Liver (tissue), 9 donors: Measurements from ENCODE around the gene EBPL. TPM values are rescaled to one million over a fixed set of nuclear protein-coding genes. Genes with fewer than 3 reads are reported as not detected.

Experiments used
- DNase-seq: peaks from one replicate; pipeline ENCODE4 v3.0.0-alpha.2; 2017; ENCODE audit warnings: low spot score
- H3K27ac ChIP-seq, 2 donors: one replicate each; pipeline ENCODE4 v1.7.0; 2013; ENCODE audit warnings: inconsistent platforms in 2 of 2, low read length in 2 of 2, control low read depth in 1 of 2, low read depth in 1 of 2, mild to moderate bottlenecking in 1 of 2
- H3K27me3 ChIP-seq, 4 donors: one replicate each; pipeline versions ENCODE4 v1.6.1 to v1.7.0; 2013; ENCODE audit warnings: low read length in 3 of 4, inconsistent platforms in 1 of 4, mild to moderate bottlenecking in 1 of 4, moderate library complexity in 1 of 4; ENCODE audit not compliant: control insufficient read depth in 4 of 4, insufficient read depth in 4 of 4
- H3K36me3 ChIP-seq, 4 donors: one replicate each; pipeline versions ENCODE4 v1.6.1 to v1.7.0; 2013; ENCODE audit warnings: low read length in 3 of 4, mild to moderate bottlenecking in 3 of 4, low read depth in 1 of 4, moderate library complexity in 1 of 4; ENCODE audit not compliant: control insufficient read depth in 4 of 4, insufficient read depth in 3 of 4
- H3K4me1 ChIP-seq, 4 donors: one replicate each; pipeline versions ENCODE4 v1.6.1 to v1.7.0; 2013; ENCODE audit warnings: low read length in 3 of 4, mild to moderate bottlenecking in 3 of 4, moderate library complexity in 1 of 4; ENCODE audit not compliant: control insufficient read depth in 4 of 4, insufficient read depth in 4 of 4
- H3K4me3 ChIP-seq, 3 donors: one replicate each; pipeline versions ENCODE4 v1.6.1 to v1.7.0; 2013; ENCODE audit warnings: low read length in 3 of 3, control low read depth in 1 of 3, low read depth in 1 of 3, mild to moderate bottlenecking in 1 of 3
- H3K9ac ChIP-seq, 2 donors: one replicate each; pipeline ENCODE4 v1.7.0; 2013; ENCODE audit warnings: low read length in 2 of 2, mild to moderate bottlenecking in 2 of 2, moderate library complexity in 2 of 2, control low read depth in 1 of 2, low read depth in 1 of 2
- H3K9me3 ChIP-seq, 4 donors: one replicate each; pipeline versions ENCODE4 v1.6.1 to v1.7.0; 2013; ENCODE audit warnings: low read length in 3 of 4; ENCODE audit not compliant: control insufficient read depth in 4 of 4
- EGR1 ChIP-seq, 2 donors: IDR thresholded peaks; 2 replicates each; pipeline ENCODE4 v1.6.1; 2016 to 2018; ENCODE audit warnings: antibody characterized with exemption in 2 of 2, low read depth in 2 of 2
- FOXA1 ChIP-seq: IDR thresholded peaks from 2 replicates; pipeline ENCODE4 v1.6.1; 2016; ENCODE audit warnings: antibody characterized with exemption
- FOXA2 ChIP-seq: IDR thresholded peaks from 2 replicates; pipeline ENCODE4 v1.6.1; 2016; ENCODE audit warnings: antibody characterized with exemption
- GABPA ChIP-seq, 2 donors: IDR thresholded peaks in 1 of 2; conservative IDR thresholded peaks in 1 of 2; 2 replicates each; pipeline ENCODE4 v1.6.1; 2016; ENCODE audit warnings: antibody characterized with exemption in 2 of 2, mild to moderate bottlenecking in 1 of 2, moderate library complexity in 1 of 2
- HNF4A ChIP-seq, 2 donors: conservative IDR thresholded peaks; 2 replicates each; pipeline ENCODE4 v1.6.1; 2016; ENCODE audit warnings: antibody characterized with exemption in 2 of 2, mild to moderate bottlenecking in 2 of 2
- HNF4G ChIP-seq: IDR thresholded peaks from 2 replicates; pipeline ENCODE4 v1.6.1; 2016; ENCODE audit warnings: antibody characterized with exemption
- JUND ChIP-seq, 2 donors: IDR thresholded peaks; 2 replicates each; pipeline ENCODE4 v1.6.1; 2016; ENCODE audit warnings: antibody characterized with exemption in 2 of 2
- NR2F2 ChIP-seq: IDR thresholded peaks from 2 replicates; pipeline ENCODE4 v1.6.1; 2016; ENCODE audit warnings: antibody characterized with exemption
- RAD21 ChIP-seq, 2 donors: IDR thresholded peaks; 2 replicates each; pipeline ENCODE4 v1.6.1; 2016; ENCODE audit warnings: antibody characterized with exemption in 2 of 2, mild to moderate bottlenecking in 2 of 2
- RXRA ChIP-seq, 2 donors: IDR thresholded peaks; 2 replicates each; pipeline ENCODE4 v1.6.1; 2017 to 2018; ENCODE audit warnings: antibody characterized with exemption in 2 of 2, mild to moderate bottlenecking in 1 of 2
- SP1 ChIP-seq: IDR thresholded peaks from 2 replicates; pipeline ENCODE4 v1.6.1; 2018; ENCODE audit warnings: antibody characterized with exemption, mild to moderate bottlenecking
- TAF1 ChIP-seq: conservative IDR thresholded peaks from 2 replicates; pipeline ENCODE4 v1.6.1; 2016; ENCODE audit warnings: antibody characterized with exemption, mild to moderate bottlenecking
- YY1 ChIP-seq: IDR thresholded peaks from 2 replicates; pipeline ENCODE4 v1.6.1; 2016; ENCODE audit warnings: antibody characterized with exemption, mild to moderate bottlenecking
- WGBS: extraction: QIAGEN DNeasy Blood & Tissue Kit; methylation state at CpG from one replicate; pipeline ENCODE4 v1.1.7; 2013; 5-methylcytosine and 5-hydroxymethylcytosine counted together
- polyA plus RNA-seq, 2 donors: library from polyadenylated mRNA; stranded (reverse) in 1 of 2; unstranded in 1 of 2; fragments of 200-250 nt in 1 of 2; fragments of >200 nt in 1 of 2; fragmentation: Nextera tagmentation in 1 of 2; extraction: Ambion mirVana in 1 of 2; gene quantifications; one replicate each; pipeline versions ENCODE4 v1.2.1 to v1.2.3, GENCODE V29; 2013 to 2015
- total RNA-seq, 2 donors: library from RNA; depleted of rRNA; stranded (reverse); fragments of >200 nt; gene quantifications; one replicate each; pipeline ENCODE4 v1.2.3, GENCODE V29; 2014
- TF ChIP-seq, protein P1 (sequence below): IDR thresholded peaks from 2 replicates; pipeline ENCODE4 v1.6.1; 2016; ENCODE audit warnings: antibody characterized with exemption
- TF ChIP-seq, protein P2 (sequence below): IDR thresholded peaks from 2 replicates; pipeline ENCODE4 v1.6.1; 2016; ENCODE audit warnings: antibody characterized with exemption, mild to moderate bottlenecking
- TF ChIP-seq, protein P3 (sequence below): IDR thresholded peaks from 2 replicates; pipeline ENCODE4 v1.6.1; 2016; ENCODE audit warnings: antibody characterized with exemption
- TF ChIP-seq, protein P4 (sequence below): IDR thresholded peaks from 2 replicates; pipeline ENCODE4 v1.6.1; 2016; ENCODE audit warnings: antibody characterized with exemption
- TF ChIP-seq, protein P5 (sequence below): fragments of 150-350 bp; IDR thresholded peaks from 2 replicates; pipeline ENCODE4 v1.5.1; 2017; ENCODE audit warnings: improper control_type of control experiment, low read depth, low read length; ENCODE audit not compliant: missing input control
- donor health status: healthy.
- donor health status: healthy.
- donor health status: healthy.
- donor health status: healthy.
- donor health status: healthy.

Gene EBPL
- total and polyA plus RNA-seq, 4 donors: 44.3 to 122 (median 50.7) TPM

DNA sequence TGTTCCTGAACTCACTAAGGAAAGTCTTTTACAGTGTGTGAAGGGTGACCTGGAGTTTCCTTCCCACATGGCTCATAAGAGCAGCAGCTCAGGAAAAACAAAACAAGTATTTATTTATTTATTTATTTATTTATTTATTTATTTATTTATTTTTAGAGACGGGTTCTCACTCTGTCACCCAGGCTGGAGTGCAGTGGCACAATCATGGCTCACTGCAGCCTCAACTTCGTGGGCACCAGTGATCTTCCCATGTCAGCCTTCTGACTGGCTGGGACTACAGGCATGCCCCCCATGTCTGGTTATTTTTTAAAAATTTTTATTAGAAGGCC lies 52.6 kb downstream of the EBPL start:
- Histone ChIP-seq H3K9me3 (no peaks in the 10 kb centered on the region), H3K4me1 (peaks cover 0 to 3% (median 0%) of the 10 kb centered on the region in 4 donors), H3K36me3 (no peaks in the 10 kb centered on the region), H3K9ac (no peak overlapping the region), H3K4me3 (no peak overlapping the region), H3K27me3 (no peaks in the 10 kb centered on the region), H3K27ac (no peak overlapping the region)
- TF ChIP-seq FOXA1: no peak
- TF ChIP-seq, protein P1, sequence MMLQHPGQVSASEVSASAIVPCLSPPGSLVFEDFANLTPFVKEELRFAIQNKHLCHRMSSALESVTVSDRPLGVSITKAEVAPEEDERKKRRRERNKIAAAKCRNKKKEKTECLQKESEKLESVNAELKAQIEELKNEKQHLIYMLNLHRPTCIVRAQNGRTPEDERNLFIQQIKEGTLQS: no peak
- no peak for TF ChIP-seq JUND (IDR thresholded peaks at IDR 0.05)
- no peak for TF ChIP-seq GABPA (IDR thresholded peaks at IDR 0.05 in 1 of 2, conservative IDR thresholded peaks at IDR 0.05 in 1 of 2)
- no peak for TF ChIP-seq SP1
- no peak for TF ChIP-seq RAD21 (IDR thresholded peaks at IDR 0.05)
- TF ChIP-seq, protein P2, sequence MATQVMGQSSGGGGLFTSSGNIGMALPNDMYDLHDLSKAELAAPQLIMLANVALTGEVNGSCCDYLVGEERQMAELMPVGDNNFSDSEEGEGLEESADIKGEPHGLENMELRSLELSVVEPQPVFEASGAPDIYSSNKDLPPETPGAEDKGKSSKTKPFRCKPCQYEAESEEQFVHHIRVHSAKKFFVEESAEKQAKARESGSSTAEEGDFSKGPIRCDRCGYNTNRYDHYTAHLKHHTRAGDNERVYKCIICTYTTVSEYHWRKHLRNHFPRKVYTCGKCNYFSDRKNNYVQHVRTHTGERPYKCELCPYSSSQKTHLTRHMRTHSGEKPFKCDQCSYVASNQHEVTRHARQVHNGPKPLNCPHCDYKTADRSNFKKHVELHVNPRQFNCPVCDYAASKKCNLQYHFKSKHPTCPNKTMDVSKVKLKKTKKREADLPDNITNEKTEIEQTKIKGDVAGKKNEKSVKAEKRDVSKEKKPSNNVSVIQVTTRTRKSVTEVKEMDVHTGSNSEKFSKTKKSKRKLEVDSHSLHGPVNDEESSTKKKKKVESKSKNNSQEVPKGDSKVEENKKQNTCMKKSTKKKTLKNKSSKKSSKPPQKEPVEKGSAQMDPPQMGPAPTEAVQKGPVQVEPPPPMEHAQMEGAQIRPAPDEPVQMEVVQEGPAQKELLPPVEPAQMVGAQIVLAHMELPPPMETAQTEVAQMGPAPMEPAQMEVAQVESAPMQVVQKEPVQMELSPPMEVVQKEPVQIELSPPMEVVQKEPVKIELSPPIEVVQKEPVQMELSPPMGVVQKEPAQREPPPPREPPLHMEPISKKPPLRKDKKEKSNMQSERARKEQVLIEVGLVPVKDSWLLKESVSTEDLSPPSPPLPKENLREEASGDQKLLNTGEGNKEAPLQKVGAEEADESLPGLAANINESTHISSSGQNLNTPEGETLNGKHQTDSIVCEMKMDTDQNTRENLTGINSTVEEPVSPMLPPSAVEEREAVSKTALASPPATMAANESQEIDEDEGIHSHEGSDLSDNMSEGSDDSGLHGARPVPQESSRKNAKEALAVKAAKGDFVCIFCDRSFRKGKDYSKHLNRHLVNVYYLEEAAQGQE: no peak
- TF ChIP-seq HNF4A (conservative IDR thresholded peaks at IDR 0.05): no peak
- TF ChIP-seq FOXA2: no peak
- TF ChIP-seq YY1: no peak
- TF ChIP-seq RXRA (IDR thresholded peaks at IDR 0.05): no peak
- TF ChIP-seq, protein P3, sequence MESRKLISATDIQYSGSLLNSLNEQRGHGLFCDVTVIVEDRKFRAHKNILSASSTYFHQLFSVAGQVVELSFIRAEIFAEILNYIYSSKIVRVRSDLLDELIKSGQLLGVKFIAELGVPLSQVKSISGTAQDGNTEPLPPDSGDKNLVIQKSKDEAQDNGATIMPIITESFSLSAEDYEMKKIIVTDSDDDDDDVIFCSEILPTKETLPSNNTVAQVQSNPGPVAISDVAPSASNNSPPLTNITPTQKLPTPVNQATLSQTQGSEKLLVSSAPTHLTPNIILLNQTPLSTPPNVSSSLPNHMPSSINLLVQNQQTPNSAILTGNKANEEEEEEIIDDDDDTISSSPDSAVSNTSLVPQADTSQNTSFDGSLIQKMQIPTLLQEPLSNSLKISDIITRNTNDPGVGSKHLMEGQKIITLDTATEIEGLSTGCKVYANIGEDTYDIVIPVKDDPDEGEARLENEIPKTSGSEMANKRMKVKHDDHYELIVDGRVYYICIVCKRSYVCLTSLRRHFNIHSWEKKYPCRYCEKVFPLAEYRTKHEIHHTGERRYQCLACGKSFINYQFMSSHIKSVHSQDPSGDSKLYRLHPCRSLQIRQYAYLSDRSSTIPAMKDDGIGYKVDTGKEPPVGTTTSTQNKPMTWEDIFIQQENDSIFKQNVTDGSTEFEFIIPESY: no peak
- no peak for TF ChIP-seq EGR1 (IDR thresholded peaks at IDR 0.05; ENCODE audit: low read depth in 2 of 2)
- no peak for TF ChIP-seq TAF1
- TF ChIP-seq NR2F2: no peak
- no peak for TF ChIP-seq HNF4G
- TF ChIP-seq, protein P4, sequence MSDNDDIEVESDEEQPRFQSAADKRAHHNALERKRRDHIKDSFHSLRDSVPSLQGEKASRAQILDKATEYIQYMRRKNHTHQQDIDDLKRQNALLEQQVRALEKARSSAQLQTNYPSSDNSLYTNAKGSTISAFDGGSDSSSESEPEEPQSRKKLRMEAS: no peak
- TF ChIP-seq, protein P5, sequence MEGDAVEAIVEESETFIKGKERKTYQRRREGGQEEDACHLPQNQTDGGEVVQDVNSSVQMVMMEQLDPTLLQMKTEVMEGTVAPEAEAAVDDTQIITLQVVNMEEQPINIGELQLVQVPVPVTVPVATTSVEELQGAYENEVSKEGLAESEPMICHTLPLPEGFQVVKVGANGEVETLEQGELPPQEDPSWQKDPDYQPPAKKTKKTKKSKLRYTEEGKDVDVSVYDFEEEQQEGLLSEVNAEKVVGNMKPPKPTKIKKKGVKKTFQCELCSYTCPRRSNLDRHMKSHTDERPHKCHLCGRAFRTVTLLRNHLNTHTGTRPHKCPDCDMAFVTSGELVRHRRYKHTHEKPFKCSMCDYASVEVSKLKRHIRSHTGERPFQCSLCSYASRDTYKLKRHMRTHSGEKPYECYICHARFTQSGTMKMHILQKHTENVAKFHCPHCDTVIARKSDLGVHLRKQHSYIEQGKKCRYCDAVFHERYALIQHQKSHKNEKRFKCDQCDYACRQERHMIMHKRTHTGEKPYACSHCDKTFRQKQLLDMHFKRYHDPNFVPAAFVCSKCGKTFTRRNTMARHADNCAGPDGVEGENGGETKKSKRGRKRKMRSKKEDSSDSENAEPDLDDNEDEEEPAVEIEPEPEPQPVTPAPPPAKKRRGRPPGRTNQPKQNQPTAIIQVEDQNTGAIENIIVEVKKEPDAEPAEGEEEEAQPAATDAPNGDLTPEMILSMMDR: no peak
- 92% methylated on average over 2 of the region's 2 CpGs for WGBS
- no peak for DNase-seq
